ENCODE data around the gene RNF39.

DNA sequence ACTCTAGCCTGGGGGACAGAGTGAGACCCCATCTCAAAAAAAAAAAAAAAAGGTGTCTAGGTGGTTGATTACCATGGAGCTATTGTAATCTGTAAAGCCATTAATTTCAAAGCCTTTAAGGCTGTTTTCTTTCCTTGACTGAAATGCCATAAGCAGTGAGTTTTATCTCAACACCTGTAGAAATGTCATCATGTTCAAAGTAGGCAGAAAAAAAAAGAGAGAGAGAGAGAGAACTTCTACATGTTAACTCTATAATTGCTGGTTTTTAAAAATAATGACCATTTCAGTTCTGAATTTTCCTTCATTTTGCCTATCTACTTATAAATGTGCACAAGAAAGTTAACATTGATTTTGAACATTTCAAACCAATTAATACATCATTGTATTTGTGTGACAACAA is 44.2 kb downstream of the RNF39 start:
- TF ChIP-seq, protein P1, sequence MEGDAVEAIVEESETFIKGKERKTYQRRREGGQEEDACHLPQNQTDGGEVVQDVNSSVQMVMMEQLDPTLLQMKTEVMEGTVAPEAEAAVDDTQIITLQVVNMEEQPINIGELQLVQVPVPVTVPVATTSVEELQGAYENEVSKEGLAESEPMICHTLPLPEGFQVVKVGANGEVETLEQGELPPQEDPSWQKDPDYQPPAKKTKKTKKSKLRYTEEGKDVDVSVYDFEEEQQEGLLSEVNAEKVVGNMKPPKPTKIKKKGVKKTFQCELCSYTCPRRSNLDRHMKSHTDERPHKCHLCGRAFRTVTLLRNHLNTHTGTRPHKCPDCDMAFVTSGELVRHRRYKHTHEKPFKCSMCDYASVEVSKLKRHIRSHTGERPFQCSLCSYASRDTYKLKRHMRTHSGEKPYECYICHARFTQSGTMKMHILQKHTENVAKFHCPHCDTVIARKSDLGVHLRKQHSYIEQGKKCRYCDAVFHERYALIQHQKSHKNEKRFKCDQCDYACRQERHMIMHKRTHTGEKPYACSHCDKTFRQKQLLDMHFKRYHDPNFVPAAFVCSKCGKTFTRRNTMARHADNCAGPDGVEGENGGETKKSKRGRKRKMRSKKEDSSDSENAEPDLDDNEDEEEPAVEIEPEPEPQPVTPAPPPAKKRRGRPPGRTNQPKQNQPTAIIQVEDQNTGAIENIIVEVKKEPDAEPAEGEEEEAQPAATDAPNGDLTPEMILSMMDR (conservative IDR thresholded peaks at IDR 0.05; ENCODE audit: low read depth, low read length), result no peak
- TF ChIP-seq EZH2 (IDR thresholded peaks at IDR 0.05; ENCODE audit: borderline replicate concordance, low read depth, low read length, poor library complexity, severe bottlenecking), result no peak
